Heart left ventricle (tissue), 16 donors: ENCODE measurements around the gene GPR65. TPM values are rescaled to one million over a fixed set of nuclear protein-coding genes. Genes with fewer than 3 reads are reported as not detected.

Experiments used
- ATAC-seq, 4 donors: fragments of 200-7000 bp; cut with Tn5 transposase; one replicate each; pipeline ENCODE4 v1.9.1; 2020 to 2022; ENCODE audit warnings: moderate library complexity in 4 of 4, mild to moderate bottlenecking in 3 of 4, moderate number of reproducible peaks in 1 of 4
- DNase-seq, 5 donors: peaks; one replicate each; pipeline ENCODE4 v3.0.0-alpha.2; 2020
- H3K27ac ChIP-seq, 12 donors: fragments of 200-600 bp; sonication (generic) in 4 of 12; one replicate each; pipeline versions ENCODE4 v1.5.0 to v1.8.0; 2016 to 2022; ENCODE audit warnings: mild to moderate bottlenecking in 2 of 12
- H3K27me3 ChIP-seq, 9 donors: fragments of 200-600 bp; sonication (generic) in 2 of 9; one replicate each; pipeline versions ENCODE4 v1.5.1 to v1.8.0; 2016 to 2022; ENCODE audit warnings: mild to moderate bottlenecking in 3 of 9
- H3K36me3 ChIP-seq, 9 donors: fragments of 200-600 bp; sonication (generic) in 2 of 9; one replicate each; pipeline versions ENCODE4 v1.5.0 to v1.8.0; 2018 to 2022; ENCODE audit warnings: mild to moderate bottlenecking in 2 of 9
- H3K4me1 ChIP-seq, 12 donors: fragments of 200-600 bp; sonication (generic) in 4 of 12; one replicate each; pipeline versions ENCODE4 v1.5.0 to v1.8.0; 2016 to 2022; ENCODE audit warnings: mild to moderate bottlenecking in 3 of 12
- H3K4me3 ChIP-seq, 12 donors: fragments of 200-600 bp; sonication (generic) in 4 of 12; one replicate each; pipeline versions ENCODE4 v1.5.0 to v1.8.0; 2017 to 2022; ENCODE audit warnings: mild to moderate bottlenecking in 9 of 12, moderate library complexity in 4 of 12
- H3K9me3 ChIP-seq, 12 donors: fragments of 200-600 bp; sonication (generic) in 4 of 12; one replicate each; pipeline versions ENCODE4 v1.5.0 to v1.8.0; 2016 to 2022; ENCODE audit warnings: mild to moderate bottlenecking in 1 of 12
- CTCF ChIP-seq, 12 donors: fragments of 200-600 bp; sonication (generic) in 4 of 12; IDR thresholded peaks; one replicate each; pipeline versions ENCODE4 v1.5.0 to v1.8.0; 2018 to 2022; ENCODE audit warnings: antibody characterized with exemption in 12 of 12, mild to moderate bottlenecking in 5 of 12
- POLR2A ChIP-seq, 2 donors: fragments of 450-650 bp; IDR thresholded peaks; one replicate each; pipeline ENCODE4 v1.6.1; 2017; ENCODE audit warnings: antibody characterized with exemption in 2 of 2, mild to moderate bottlenecking in 2 of 2, moderate library complexity in 2 of 2
- WGBS, 4 donors: extraction: QIAGEN DNeasy Blood & Tissue Kit in 2 of 4; methylation state at CpG; one replicate each; pipeline versions ENCODE4 v1.1.5 to v1.1.7; 2013 to 2018; 5-methylcytosine and 5-hydroxymethylcytosine counted together
- intact Hi-C, 10 donors: fragments of 100-400 bp; cut with DNase I; formaldehyde crosslinking; loops; one replicate each; pipeline versions ENCODE4 v1.11.1 to v1.14.2; 2022
- polyA plus RNA-seq, 2 donors: library from polyadenylated mRNA; stranded (reverse); fragments of 200-250 nt; gene quantifications; one replicate each; pipeline ENCODE4 v1.2.3, GENCODE V29; 2013
- total RNA-seq, 9 donors: library from RNA; depleted of rRNA in 2 of 9; stranded (reverse); fragments of >200 nt in 2 of 9; fragmentation: NEBNext Ultra II Directional in 3 of 9; extraction: Animal tissue kit (Norgen Biotek cat#: 25700) in 3 of 9; gene quantifications; one replicate each; pipeline versions ENCODE4 v1.1.0 to v1.2.4, GENCODE V29; 2016 to 2023
- donor health status: ischemic (EF 13 %, LVEDD 7.1; RV severe dilation, severe dysfunction).
- donor health status: healthy with polysubstance abuse.
- donor health status: DM: no; HTN: yes; CAD: no.
- donor health status: DM: no; HTN: no; CAD: no.
- donor health status: ischemic (EF 25% LVEDD 6.9; RV normal size, moderate dysfunction).
- donor health status: ischemic (EF 25% LVEDD 5.7; RV mildly dilated, moderate dysfunction).
- donor health status: healthy.
- donor health status: DM: yes; HTN: yes; CAD: no.
- donor health status: ischemic (EF 35%, LVEDD 5.7; RV mildly dilated, moderate dysfunction).
- donor health status: nonischemic (EF 11% LVEDD 7.7; RV severe dilation, severe dysfunction).
- donor health status: DM: yes; HTN: yes; CAD: no.
- donor health status: PGD.
- donor health status: ischemic (EF 29% LVEDD 5.4; RV normal size, mild dysfunction).
- donor health status: nonischemic (EF 23%, LVEDD 6.1; RV moderate dilation, normal function).

Gene GPR65
- total and polyA plus RNA-seq, 11 donors, result 0.15 to 7.9 (median 0.35) TPM

GRCh38 chr14:88007608-88008007, 2.7 kb downstream of the GPR65 start:
- no peak for TF ChIP-seq POLR2A (IDR thresholded peaks at IDR 0.05)
- no peak for TF ChIP-seq CTCF (IDR thresholded peaks at IDR 0.05)
- H3K27ac ChIP-seq, result peak overlapping the region in 1 of 12 donors; percentile 94
- intact Hi-C loops, result no loop called here
- 58 to 70% (median 63%) methylated on average over 1 of the region's 1 CpG for WGBS, 4 donors
- no peaks in the 10 kb centered on the region for H3K27me3 ChIP-seq
- H3K9me3 ChIP-seq, result no peaks in the 10 kb centered on the region
- H3K4me1 ChIP-seq, result peaks cover 0 to 68% (median 0%) of the 10 kb centered on the region in 12 donors
- DNase-seq (no peak), ATAC-seq (no peak)
- H3K4me3 ChIP-seq, result peak overlapping the region in 2 of 12 donors; percentile 1 to 63
- peaks cover 0 to 17% (median 0%) of the 10 kb centered on the region in 9 donors for H3K36me3 ChIP-seq

DNA sequence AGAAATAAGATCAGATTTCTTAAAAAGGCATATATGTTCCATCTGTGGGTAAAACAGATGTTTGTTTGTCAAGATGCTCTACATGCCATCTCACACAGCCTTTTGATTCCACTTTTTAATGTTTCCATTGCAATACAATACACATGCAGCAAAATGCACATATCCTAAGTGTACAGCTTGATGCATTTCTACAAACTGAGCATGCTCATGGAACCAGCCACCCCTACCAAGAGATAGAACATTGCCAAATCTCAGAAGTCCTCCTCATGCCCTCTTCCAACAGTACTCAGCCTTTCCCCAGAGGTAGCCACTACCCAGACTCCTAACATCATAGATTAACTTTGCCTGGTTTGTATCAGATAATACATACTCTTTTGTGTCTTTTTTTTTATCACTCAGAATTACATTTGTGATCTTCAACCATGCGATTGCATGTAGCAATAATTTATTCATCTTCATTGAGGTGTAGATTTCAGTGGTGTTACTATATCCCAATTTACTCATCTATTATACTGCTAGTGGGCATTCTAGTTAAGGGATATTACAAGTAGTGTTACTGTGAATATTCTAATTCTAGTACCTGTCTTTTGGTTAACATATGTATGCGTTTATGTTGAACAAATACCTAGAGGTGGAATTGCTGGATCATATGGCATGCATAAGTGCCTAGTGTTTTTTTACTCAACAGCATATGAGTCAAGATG, 3.3 kb downstream of the GPR65 start:
- ATAC-seq (no peak), DNase-seq (no peak)
- intact Hi-C loops, result no loop called here
- H3K27me3 ChIP-seq, result no peaks in the 10 kb centered on the region
- peaks cover 0 to 63% (median 0%) of the 10 kb centered on the region in 12 donors for H3K4me1 ChIP-seq
- H3K27ac ChIP-seq, result peak overlapping the region in 1 of 12 donors; percentile 16
- WGBS, 4 donors, result 94 to 97% (median 96%) methylated on average over 2 of the region's 2 CpGs
- peaks cover 0 to 17% (median 0%) of the 10 kb centered on the region in 9 donors for H3K36me3 ChIP-seq
- no peaks in the 10 kb centered on the region for H3K9me3 ChIP-seq
- TF ChIP-seq CTCF (IDR thresholded peaks at IDR 0.05), result no peak
- TF ChIP-seq POLR2A (IDR thresholded peaks at IDR 0.05), result no peak
- H3K4me3 ChIP-seq, result peak overlapping the region in 1 of 12 donors; percentile 36

DNA sequence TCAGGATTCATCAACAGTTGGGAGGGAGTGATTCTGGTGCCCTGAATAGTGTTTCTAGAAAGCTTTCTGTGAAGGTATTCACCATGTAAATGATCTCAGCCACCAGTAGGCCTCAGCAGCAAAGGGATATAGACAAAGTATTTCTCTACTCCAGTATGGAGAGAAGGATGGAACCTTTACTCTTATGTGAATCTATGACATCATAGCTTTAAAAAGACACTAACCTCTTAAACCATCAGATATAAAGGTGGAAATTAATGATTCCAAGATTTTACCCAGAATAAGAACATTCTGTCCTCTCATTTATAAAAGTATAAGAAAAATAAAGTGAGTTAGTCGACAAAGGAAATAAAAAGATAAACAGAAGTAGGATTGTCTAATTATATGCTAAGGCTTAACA, 4.6 kb downstream of the GPR65 start:
- intact Hi-C loops, result no loop called here
- WGBS, 4 donors, result 83 to 96% (median 90%) methylated on average over 1 of the region's 1 CpG

More for the DNA sequence above, 4.6 kb downstream of the GPR65 start:
- H3K4me1 ChIP-seq, result peaks cover 0 to 59% (median 0%) of the 10 kb centered on the region in 12 donors
- peaks cover 0 to 17% (median 0%) of the 10 kb centered on the region in 9 donors for H3K36me3 ChIP-seq
- H3K4me3 ChIP-seq, result peak overlapping the region in 1 of 12 donors; percentile 11
- DNase-seq (no peak), ATAC-seq (no peak)
- no peaks in the 10 kb centered on the region for H3K27me3 ChIP-seq
- TF ChIP-seq CTCF (IDR thresholded peaks at IDR 0.05) (no peak), POLR2A (IDR thresholded peaks at IDR 0.05) (no peak)
- H3K27ac ChIP-seq, result no peak overlapping the region
- no peaks in the 10 kb centered on the region for H3K9me3 ChIP-seq
